HG02759 (cell line): Measurements from ENCODE around the gene IQCN.

ENCODE experiments used
- ATAC-seq: cut with Tn5 transposase; IDR thresholded peaks from one replicate; pipeline ENCODE4 v1.9.1; 2021; ENCODE audit warnings: mild to moderate bottlenecking, moderate library complexity; ENCODE audit not compliant: unreplicated experiment

The IQCN gene

GRCh38 chr19:18287836-18288772 is 13.9 kb upstream of the IQCN start:
- ATAC-seq, result no peak

GRCh38 chr19:18286973-18287635 is 12.9 kb upstream of the IQCN start:
- ATAC-seq, result no peak

- ATAC-seq, result no peak
Observed at GRCh38 chr19:18284712-18285360, 10.6 kb upstream of the IQCN start.

- ATAC-seq, result no peak
Observed at GRCh38 chr19:18283338-18283737, 9.1 kb upstream of the IQCN start.

GRCh38 chr19:18282788-18283141 is 8.5 kb upstream of the IQCN start:
- no peak for ATAC-seq

GRCh38 chr19:18282021-18282787 is 8.0 kb upstream of the IQCN start:
- ATAC-seq, result no peak

GRCh38 chr19:18281082-18282020 is 7.1 kb upstream of the IQCN start, which contains the start of gene JUND:
Gene JUND, minus strand, starts transcription at chr19:18281622. Its CDS starts 138 bp downstream, at chr19:18281484.
- ATAC-seq, result peak; percentile 70

GRCh38 chr19:18280247-18281081 is 6.2 kb upstream of the IQCN start:
- peak; percentile 26 for ATAC-seq

- ATAC-seq, result peak; percentile 19
Observed at GRCh38 chr19:18279516-18280246, 5.4 kb upstream of the IQCN start.

- ATAC-seq, result no peak
Observed at GRCh38 chr19:18279266-18279515, 4.9 kb upstream of the IQCN start.

- no peak for ATAC-seq
Observed at GRCh38 chr19:18278521-18279265, 4.4 kb upstream of the IQCN start.

GRCh38 chr19:18274781-18275356 is 617 bp upstream of the IQCN start:
- ATAC-seq, result no peak

- no peak for ATAC-seq
Observed at GRCh38 chr19:18273561-18274218, 562 bp downstream of the IQCN start.

- ATAC-seq, result no peak
Observed at GRCh38 chr19:18271433-18271841, 2.8 kb downstream of the IQCN start.

GRCh38 chr19:18270326-18270725 is 3.9 kb downstream of the IQCN start:
- ATAC-seq, result no peak

GRCh38 chr19:18269070-18269723 is 5.1 kb downstream of the IQCN start:
- no peak for ATAC-seq
